Liver (tissue), 9 donors: ENCODE measurements around the gene RABGGTA. TPM values are rescaled to one million over a fixed set of nuclear protein-coding genes. Genes with fewer than 3 reads are reported as not detected.

ENCODE experiments used
- DNase-seq: peaks from one replicate; pipeline ENCODE4 v3.0.0-alpha.2; 2017; ENCODE audit warnings: low spot score
- H3K27ac ChIP-seq, 2 donors: one replicate each; pipeline ENCODE4 v1.7.0; 2013; ENCODE audit warnings: inconsistent platforms in 2 of 2, low read length in 2 of 2, control low read depth in 1 of 2, low read depth in 1 of 2, mild to moderate bottlenecking in 1 of 2
- H3K27me3 ChIP-seq, 4 donors: one replicate each; pipeline versions ENCODE4 v1.6.1 to v1.7.0; 2013; ENCODE audit warnings: low read length in 3 of 4, inconsistent platforms in 1 of 4, mild to moderate bottlenecking in 1 of 4, moderate library complexity in 1 of 4; ENCODE audit not compliant: control insufficient read depth in 4 of 4, insufficient read depth in 4 of 4
- H3K36me3 ChIP-seq, 4 donors: one replicate each; pipeline versions ENCODE4 v1.6.1 to v1.7.0; 2013; ENCODE audit warnings: low read length in 3 of 4, mild to moderate bottlenecking in 3 of 4, low read depth in 1 of 4, moderate library complexity in 1 of 4; ENCODE audit not compliant: control insufficient read depth in 4 of 4, insufficient read depth in 3 of 4
- H3K4me1 ChIP-seq, 4 donors: one replicate each; pipeline versions ENCODE4 v1.6.1 to v1.7.0; 2013; ENCODE audit warnings: low read length in 3 of 4, mild to moderate bottlenecking in 3 of 4, moderate library complexity in 1 of 4; ENCODE audit not compliant: control insufficient read depth in 4 of 4, insufficient read depth in 4 of 4
- H3K4me3 ChIP-seq, 3 donors: one replicate each; pipeline versions ENCODE4 v1.6.1 to v1.7.0; 2013; ENCODE audit warnings: low read length in 3 of 3, control low read depth in 1 of 3, low read depth in 1 of 3, mild to moderate bottlenecking in 1 of 3
- H3K9ac ChIP-seq, 2 donors: one replicate each; pipeline ENCODE4 v1.7.0; 2013; ENCODE audit warnings: low read length in 2 of 2, mild to moderate bottlenecking in 2 of 2, moderate library complexity in 2 of 2, control low read depth in 1 of 2, low read depth in 1 of 2
- H3K9me3 ChIP-seq, 4 donors: one replicate each; pipeline versions ENCODE4 v1.6.1 to v1.7.0; 2013; ENCODE audit warnings: low read length in 3 of 4; ENCODE audit not compliant: control insufficient read depth in 4 of 4
- ATF3 ChIP-seq: IDR thresholded peaks from 2 replicates; pipeline ENCODE4 v1.6.1; 2016; ENCODE audit warnings: antibody characterized with exemption
- CTCF ChIP-seq: fragments of 150-350 bp; IDR thresholded peaks from 2 replicates; pipeline ENCODE4 v1.5.1; 2017; ENCODE audit warnings: improper control_type of control experiment, low read depth, low read length; ENCODE audit not compliant: missing input control
- EGR1 ChIP-seq, 2 donors: IDR thresholded peaks; 2 replicates each; pipeline ENCODE4 v1.6.1; 2016 to 2018; ENCODE audit warnings: antibody characterized with exemption in 2 of 2, low read depth in 2 of 2
- FOXA1 ChIP-seq: IDR thresholded peaks from 2 replicates; pipeline ENCODE4 v1.6.1; 2016; ENCODE audit warnings: antibody characterized with exemption
- FOXA2 ChIP-seq: IDR thresholded peaks from 2 replicates; pipeline ENCODE4 v1.6.1; 2016; ENCODE audit warnings: antibody characterized with exemption
- GABPA ChIP-seq, 2 donors: IDR thresholded peaks in 1 of 2; conservative IDR thresholded peaks in 1 of 2; 2 replicates each; pipeline ENCODE4 v1.6.1; 2016; ENCODE audit warnings: antibody characterized with exemption in 2 of 2, mild to moderate bottlenecking in 1 of 2, moderate library complexity in 1 of 2
- HNF4A ChIP-seq, 2 donors: conservative IDR thresholded peaks; 2 replicates each; pipeline ENCODE4 v1.6.1; 2016; ENCODE audit warnings: antibody characterized with exemption in 2 of 2, mild to moderate bottlenecking in 2 of 2
- HNF4G ChIP-seq: IDR thresholded peaks from 2 replicates; pipeline ENCODE4 v1.6.1; 2016; ENCODE audit warnings: antibody characterized with exemption
- JUND ChIP-seq, 2 donors: IDR thresholded peaks; 2 replicates each; pipeline ENCODE4 v1.6.1; 2016; ENCODE audit warnings: antibody characterized with exemption in 2 of 2
- MAX ChIP-seq: IDR thresholded peaks from 2 replicates; pipeline ENCODE4 v1.6.1; 2016; ENCODE audit warnings: antibody characterized with exemption
- NR2F2 ChIP-seq: IDR thresholded peaks from 2 replicates; pipeline ENCODE4 v1.6.1; 2016; ENCODE audit warnings: antibody characterized with exemption
- RAD21 ChIP-seq, 2 donors: IDR thresholded peaks; 2 replicates each; pipeline ENCODE4 v1.6.1; 2016; ENCODE audit warnings: antibody characterized with exemption in 2 of 2, mild to moderate bottlenecking in 2 of 2
- REST ChIP-seq: IDR thresholded peaks from 2 replicates; pipeline ENCODE4 v1.6.1; 2016; ENCODE audit warnings: antibody characterized with exemption, mild to moderate bottlenecking
- RXRA ChIP-seq, 2 donors: IDR thresholded peaks; 2 replicates each; pipeline ENCODE4 v1.6.1; 2017 to 2018; ENCODE audit warnings: antibody characterized with exemption in 2 of 2, mild to moderate bottlenecking in 1 of 2
- SP1 ChIP-seq: IDR thresholded peaks from 2 replicates; pipeline ENCODE4 v1.6.1; 2018; ENCODE audit warnings: antibody characterized with exemption, mild to moderate bottlenecking
- TAF1 ChIP-seq: conservative IDR thresholded peaks from 2 replicates; pipeline ENCODE4 v1.6.1; 2016; ENCODE audit warnings: antibody characterized with exemption, mild to moderate bottlenecking
- YY1 ChIP-seq: IDR thresholded peaks from 2 replicates; pipeline ENCODE4 v1.6.1; 2016; ENCODE audit warnings: antibody characterized with exemption, mild to moderate bottlenecking
- ZBTB33 ChIP-seq: IDR thresholded peaks from 2 replicates; pipeline ENCODE4 v1.6.1; 2016; ENCODE audit warnings: antibody characterized with exemption
- WGBS: extraction: QIAGEN DNeasy Blood & Tissue Kit; methylation state at CpG from one replicate; pipeline ENCODE4 v1.1.7; 2013; 5-methylcytosine and 5-hydroxymethylcytosine counted together
- polyA plus RNA-seq, 2 donors: library from polyadenylated mRNA; stranded (reverse) in 1 of 2; unstranded in 1 of 2; fragments of 200-250 nt in 1 of 2; fragments of >200 nt in 1 of 2; fragmentation: Nextera tagmentation in 1 of 2; extraction: Ambion mirVana in 1 of 2; gene quantifications; one replicate each; pipeline versions ENCODE4 v1.2.1 to v1.2.3, GENCODE V29; 2013 to 2015
- total RNA-seq, 2 donors: library from RNA; depleted of rRNA; stranded (reverse); fragments of >200 nt; gene quantifications; one replicate each; pipeline ENCODE4 v1.2.3, GENCODE V29; 2014
- donor health status: healthy.
- donor health status: healthy.
- donor health status: healthy.
- donor health status: healthy.
- donor health status: healthy.

The RABGGTA gene
- total and polyA plus RNA-seq, 4 donors = 7.5 to 19.7 (median 13.2) TPM

GRCh38 chr14:24258119-24258518 is 13.3 kb downstream of the RABGGTA start:
- no peak for DNase-seq
- Histone ChIP-seq H3K36me3 (peaks cover 0 to 10% (median 1%) of the 10 kb centered on the region in 4 donors), H3K4me3 (no peak overlapping the region), H3K27me3 (no peaks in the 10 kb centered on the region), H3K9ac (no peak overlapping the region), H3K27ac (no peak overlapping the region), H3K9me3 (no peaks in the 10 kb centered on the region), H3K4me1 (no peaks in the 10 kb centered on the region)
- WGBS = 94% methylated on average over 9 of the region's 9 CpGs
- no peak for TF ChIP-seq YY1
- no peak for TF ChIP-seq TAF1
- no peak for TF ChIP-seq ATF3
- TF ChIP-seq EGR1 (IDR thresholded peaks at IDR 0.05; ENCODE audit: low read depth in 2 of 2) = no peak
- no peak for TF ChIP-seq ZBTB33
- no peak for TF ChIP-seq RAD21 (IDR thresholded peaks at IDR 0.05)
- no peak for TF ChIP-seq GABPA (IDR thresholded peaks at IDR 0.05 in 1 of 2, conservative IDR thresholded peaks at IDR 0.05 in 1 of 2)
- no peak for TF ChIP-seq SP1
- no peak for TF ChIP-seq JUND (IDR thresholded peaks at IDR 0.05)
- TF ChIP-seq RXRA (IDR thresholded peaks at IDR 0.05) = no peak
- TF ChIP-seq REST = no peak
- TF ChIP-seq HNF4G = no peak
- no peak for TF ChIP-seq FOXA1
- TF ChIP-seq NR2F2 = no peak
- TF ChIP-seq CTCF = no peak
- no peak for TF ChIP-seq HNF4A (conservative IDR thresholded peaks at IDR 0.05)
- no peak for TF ChIP-seq MAX
- TF ChIP-seq FOXA2 = no peak
